ENCODE data around the gene MAP3K13.

MAP3K13 gene

DNA sequence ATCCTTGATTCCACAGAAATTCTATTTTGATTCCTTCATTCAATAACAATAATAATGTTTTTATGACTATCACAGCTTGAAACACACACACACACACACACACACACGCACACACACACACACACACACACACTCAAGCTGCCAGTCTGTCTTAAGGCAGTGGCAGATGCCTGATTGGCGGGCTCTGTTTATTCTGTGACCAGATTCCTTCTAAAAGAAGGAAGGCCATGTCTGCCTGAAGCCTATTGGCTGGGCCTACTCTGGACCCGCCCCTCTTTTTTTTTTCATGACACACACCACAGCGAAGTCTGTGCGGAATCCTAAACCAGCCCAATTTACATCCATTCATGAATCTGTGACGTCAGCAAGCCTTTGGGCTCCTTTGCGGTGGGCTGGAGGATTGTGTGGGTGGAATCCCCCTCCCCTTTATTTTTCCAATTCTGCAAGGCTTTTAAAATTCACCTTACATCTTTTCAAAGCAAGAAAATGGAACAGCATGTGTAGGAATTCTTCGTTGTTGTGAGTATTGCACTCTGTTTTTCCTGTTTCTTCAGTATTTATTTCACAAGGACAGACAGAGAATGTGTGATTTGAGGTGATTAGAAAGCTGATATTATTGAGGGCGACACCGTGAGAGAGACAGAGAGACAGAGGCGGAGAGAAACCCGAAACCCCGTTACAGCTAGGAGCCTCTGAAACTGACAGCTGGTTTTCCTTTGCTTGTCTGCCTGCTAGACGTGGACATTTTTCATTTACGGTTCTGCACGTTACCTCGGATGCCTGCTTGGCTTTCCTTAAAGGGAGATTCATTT is at the start of gene MAP3K13:
Gene MAP3K13 (plus strand): TSS at position 287 of the 812 bp plus-strand sequence. CDS start 65,446 bp downstream, outside the sequence.
- DNase-seq (ENCODE audit: low read depth in 2 of 2) = peak; percentile 1 to 16

GRCh38 chr3:185313693-185314246 is 49.2 kb upstream of the MAP3K13 start:
- DNase-seq (ENCODE audit: low read depth in 2 of 2) = no peak

DNA sequence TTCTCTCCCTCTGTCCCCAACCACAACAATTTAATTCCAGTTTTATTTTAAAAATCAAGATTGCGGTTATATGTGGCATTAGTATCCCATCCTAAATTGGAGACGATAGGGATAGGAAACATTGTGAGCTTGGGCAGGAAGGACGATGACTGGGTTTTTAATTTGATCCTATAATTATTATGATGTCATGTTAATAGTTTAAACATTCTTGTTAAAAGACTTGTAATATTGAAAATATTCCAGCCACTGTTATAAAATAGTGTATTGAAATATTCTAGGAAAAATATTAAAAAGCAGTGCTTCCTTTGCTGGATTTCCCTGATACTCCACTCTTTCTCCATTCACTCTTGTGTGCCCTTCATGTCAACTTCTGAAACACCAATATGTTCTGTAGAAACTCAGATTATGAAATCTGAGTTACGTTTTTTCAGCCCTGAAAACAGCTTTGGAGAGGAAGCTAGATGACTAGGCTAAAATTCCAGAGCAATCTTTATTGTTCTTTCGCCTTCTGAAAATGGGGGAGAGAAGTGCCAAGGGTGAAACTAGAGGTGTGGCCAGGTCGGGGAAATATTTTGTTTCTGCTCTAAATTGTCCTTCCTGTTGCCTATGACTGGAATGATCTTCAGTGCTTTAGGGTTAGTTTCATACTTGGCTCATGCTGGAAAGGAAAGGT is 46.1 kb upstream of the MAP3K13 start:
- no peak for DNase-seq (ENCODE audit: low read depth in 2 of 2)

- no peak for DNase-seq (ENCODE audit: low read depth in 2 of 2)
Measured at GRCh38 chr3:185317674-185318073, 45.3 kb upstream of the MAP3K13 start.

DNA sequence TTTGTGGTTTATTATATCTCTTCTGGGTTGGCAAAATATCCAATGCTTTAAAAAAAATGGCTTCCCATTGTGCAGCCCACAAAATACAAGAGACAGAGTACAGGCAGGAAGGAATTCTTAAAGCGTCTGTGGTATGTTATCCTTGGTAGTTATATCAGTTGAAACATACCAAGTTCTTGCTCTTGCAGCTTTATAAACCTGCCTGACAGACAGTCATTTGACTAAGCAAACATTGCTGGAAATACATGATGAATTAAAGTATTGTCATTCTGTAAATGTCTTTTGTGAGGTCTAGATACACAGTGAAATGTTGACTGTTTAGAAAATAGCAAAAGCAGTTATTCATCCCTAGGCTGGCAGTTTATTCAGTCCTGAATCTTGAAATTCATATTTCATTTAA is 44.8 kb upstream of the MAP3K13 start:
- no peak for DNase-seq (ENCODE audit: low read depth in 2 of 2)

GRCh38 chr3:185319801-185320200 is 43.1 kb upstream of the MAP3K13 start:
- no peak for DNase-seq (ENCODE audit: low read depth in 2 of 2)

- no peak for DNase-seq (ENCODE audit: low read depth in 2 of 2)
Measured at GRCh38 chr3:185320949-185321348, 42.0 kb upstream of the MAP3K13 start.

DNA sequence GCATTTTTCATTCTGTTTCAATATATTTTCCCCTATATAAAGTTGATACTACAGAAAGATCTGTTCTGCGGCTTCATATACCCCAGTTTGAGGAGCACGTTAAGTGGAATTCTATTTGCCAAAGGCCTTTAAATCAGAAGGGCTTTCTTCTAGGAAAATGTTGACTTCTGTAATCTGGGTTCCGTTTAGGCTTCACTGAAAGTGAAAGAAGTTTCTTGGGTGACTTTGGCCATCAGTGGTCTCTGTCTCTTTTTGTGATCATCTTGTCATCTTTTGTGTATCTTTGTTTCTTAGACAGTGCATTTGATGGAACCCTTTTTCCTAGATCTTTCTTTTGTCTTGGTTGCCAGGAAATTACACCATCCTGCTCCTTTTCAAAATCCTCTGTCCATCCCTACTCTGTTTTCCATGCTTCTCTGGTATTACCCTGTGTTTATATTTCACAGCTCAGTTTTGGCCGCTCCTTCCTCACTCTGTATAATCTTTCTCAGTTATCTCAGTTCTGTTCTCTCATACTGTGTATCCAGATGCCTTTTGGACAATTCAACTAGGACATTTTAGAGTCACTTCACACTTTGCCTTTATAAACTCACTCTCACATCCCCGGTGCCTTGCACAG is 40.7 kb upstream of the MAP3K13 start:
- DNase-seq (ENCODE audit: low read depth in 2 of 2) = no peak

GRCh38 chr3:185325946-185326791 is 36.8 kb upstream of the MAP3K13 start:
- no peak for DNase-seq (ENCODE audit: low read depth in 2 of 2)

DNA sequence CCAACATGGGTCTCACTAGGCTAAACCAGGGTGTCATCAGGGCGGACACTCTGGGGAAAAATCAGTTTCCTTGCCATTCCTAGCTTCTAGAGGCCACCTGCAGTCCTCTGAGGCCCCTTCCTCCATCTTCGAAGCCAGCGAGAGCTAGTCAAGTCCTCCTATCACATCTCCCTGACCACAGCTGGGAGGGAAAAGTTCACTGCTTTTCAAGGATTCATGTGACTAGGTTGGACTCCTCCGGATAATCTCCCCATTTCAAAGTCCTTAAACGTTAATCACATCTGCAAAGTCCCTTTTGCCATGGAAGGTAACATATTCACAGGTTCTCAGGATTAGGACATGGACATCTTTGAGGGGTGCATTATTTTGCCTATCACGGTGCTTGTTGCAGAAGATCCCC is 35.9 kb upstream of the MAP3K13 start:
- no peak for DNase-seq (ENCODE audit: low read depth in 2 of 2)

GRCh38 chr3:185328324-185329004 is 34.5 kb upstream of the MAP3K13 start:
- no peak for DNase-seq (ENCODE audit: low read depth in 2 of 2)

DNA sequence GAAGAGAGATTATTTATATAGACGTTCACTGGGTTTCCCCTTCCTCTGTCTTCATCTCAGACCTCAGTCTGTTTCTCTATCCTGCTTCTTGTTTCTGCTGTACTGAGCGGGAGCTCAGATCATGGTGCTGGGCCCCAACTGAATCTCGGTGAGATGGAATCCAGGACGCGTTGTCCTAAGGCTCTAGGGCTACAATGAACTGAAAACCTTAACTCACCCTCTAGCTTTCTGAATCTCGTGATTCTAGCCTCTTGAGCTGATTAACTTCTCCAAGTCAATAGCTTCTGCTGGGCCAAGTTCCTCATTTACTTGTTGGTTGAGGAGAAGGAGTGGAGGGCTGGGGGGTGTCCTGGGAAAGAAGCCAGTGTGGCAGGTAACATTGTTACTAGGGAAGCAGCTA is 32.7 kb upstream of the MAP3K13 start:
- no peak for DNase-seq (ENCODE audit: low read depth in 2 of 2)

DNA sequence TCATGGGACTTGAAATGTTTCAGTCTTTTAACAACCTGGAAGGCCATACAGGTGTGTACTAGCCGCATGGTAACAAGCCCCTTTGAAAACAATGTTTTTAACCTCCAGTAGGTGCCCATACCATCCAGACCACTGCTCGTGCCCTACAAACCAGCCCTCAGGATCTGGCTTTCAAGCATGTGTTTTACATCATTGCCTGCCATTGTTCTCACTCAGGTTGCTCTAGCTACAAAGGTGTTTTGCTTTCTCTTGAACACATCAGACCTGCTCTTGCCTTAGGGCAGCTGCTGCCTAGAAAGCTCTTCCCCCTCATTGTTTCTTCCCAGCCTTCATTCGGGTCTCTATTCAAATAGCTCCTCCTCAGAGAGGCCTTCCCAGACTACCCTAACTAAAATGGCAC is 32.3 kb upstream of the MAP3K13 start:
- no peak for DNase-seq (ENCODE audit: low read depth in 2 of 2)

GRCh38 chr3:185332026-185332735 is 30.8 kb upstream of the MAP3K13 start:
- no peak for DNase-seq (ENCODE audit: low read depth in 2 of 2)

DNA sequence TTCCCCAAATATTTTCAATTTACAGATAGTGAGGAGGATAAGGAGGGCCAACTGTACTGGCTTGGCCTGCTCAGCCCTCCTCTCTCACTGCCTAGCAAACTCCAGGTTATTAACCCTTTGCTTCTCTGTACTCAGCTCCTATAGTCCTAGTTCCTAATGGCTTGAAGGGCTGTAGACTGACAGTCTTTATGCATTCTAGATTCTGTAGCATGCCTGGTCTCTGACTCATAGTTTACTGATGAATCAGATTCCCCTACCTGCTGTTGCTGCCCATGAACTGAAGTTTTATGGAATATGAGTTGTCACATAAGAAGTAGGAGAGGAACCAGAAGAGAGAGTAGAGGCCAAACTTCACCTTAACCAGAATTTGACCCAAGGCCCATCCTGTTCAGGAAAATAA is 27.1 kb upstream of the MAP3K13 start:
- DNase-seq (ENCODE audit: low read depth in 2 of 2) = no peak

DNA sequence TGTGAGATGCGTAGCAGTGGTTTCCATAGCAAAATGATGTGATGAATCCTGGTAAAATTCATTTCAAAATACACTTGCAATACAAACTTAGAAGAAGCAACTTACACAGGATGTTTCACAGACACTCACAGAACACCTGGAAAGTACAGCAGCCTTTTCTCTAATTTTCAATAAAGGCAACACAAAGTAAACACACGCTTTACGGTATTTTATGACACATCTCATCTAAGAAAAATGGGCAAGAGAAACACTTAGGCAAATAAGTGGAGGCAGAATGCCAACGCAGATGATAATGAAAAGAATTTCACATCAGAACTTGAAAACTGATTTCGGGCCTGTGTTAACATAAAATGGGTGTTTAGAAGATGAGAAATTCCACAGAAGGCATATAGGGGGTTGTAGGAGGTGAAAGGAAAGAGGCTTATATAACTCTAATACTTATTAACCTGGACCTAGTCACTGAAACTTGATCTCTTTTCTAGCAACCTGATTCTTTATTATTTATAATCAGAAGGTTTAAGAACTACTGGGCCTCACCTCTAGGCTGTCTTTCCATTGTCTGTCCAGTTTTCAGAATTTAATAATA is 25.6 kb upstream of the MAP3K13 start:
- no peak for DNase-seq (ENCODE audit: low read depth in 2 of 2)

DNA sequence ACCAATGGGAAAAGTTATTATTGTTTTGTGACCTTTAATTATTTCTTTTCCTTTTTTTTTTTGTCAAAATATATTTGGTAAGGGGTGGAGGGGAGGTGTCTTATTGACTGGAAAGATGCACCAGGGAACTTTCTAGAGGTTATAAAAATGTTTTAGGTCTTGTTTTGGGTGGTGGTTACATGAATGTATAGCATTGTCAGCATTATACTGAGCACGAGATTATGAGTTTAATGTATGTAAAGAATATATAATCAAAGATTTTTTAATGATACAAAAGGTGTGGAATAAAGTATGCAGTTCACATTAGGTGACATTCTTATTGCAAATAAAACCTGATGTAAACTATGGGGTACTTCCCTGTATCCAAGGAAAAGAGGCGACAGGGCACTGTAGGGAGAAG is 23.0 kb upstream of the MAP3K13 start:
- DNase-seq (ENCODE audit: low read depth in 2 of 2) = no peak

DNA sequence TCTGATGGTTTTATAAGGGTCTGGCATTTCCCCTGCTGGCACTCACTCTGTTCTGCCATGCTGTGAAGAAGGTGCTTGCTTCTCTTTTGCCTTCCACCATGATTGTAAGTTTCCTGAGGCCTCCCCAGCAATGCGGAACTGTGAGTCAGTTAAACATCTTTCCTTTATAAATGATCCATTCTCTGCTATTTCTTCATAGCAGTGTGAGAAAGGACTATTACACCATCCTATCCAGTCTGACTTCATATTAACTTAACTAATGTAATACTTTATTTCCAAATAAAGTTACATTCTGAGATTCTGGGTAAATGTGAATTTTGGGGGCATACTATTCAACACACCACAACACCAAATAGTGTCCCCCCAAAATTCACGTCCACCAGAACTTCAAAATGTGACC is 22.2 kb upstream of the MAP3K13 start:
- no peak for DNase-seq (ENCODE audit: low read depth in 2 of 2)

GRCh38 chr3:185341616-185342458 is 21.1 kb upstream of the MAP3K13 start:
- DNase-seq (ENCODE audit: low read depth in 2 of 2) = no peak

Data from stimulated activated CD4-positive, alpha-beta T cell treated with anti-CD3 and anti-CD28 coated beads, Interleukin-4, amount 100 ng/mL, for 48 hours (primary cell).